Stomach (tissue), 9 donors: ENCODE data around the gene SEC31B. TPM values are rescaled to one million over a fixed set of nuclear protein-coding genes. Genes with fewer than 3 reads are reported as not detected.

Experiments used
- DNase-seq, 2 donors: peaks; one replicate each; pipeline versions ENCODE4 v3.0.0 to v3.0.0-alpha.2; 2013 to 2019
- H3K27ac ChIP-seq, 5 donors: fragments of 200-600 bp in 4 of 5; sonication (generic) in 4 of 5; one replicate each; pipeline ENCODE4 v1.5.1; 2013 to 2019; ENCODE audit warnings: mild to moderate bottlenecking in 1 of 5, moderate library complexity in 1 of 5
- H3K27me3 ChIP-seq, 3 donors: fragments of 200-600 bp; sonication (generic); one replicate each; pipeline ENCODE4 v1.5.1; 2017 to 2019; ENCODE audit warnings: mixed run types in 1 of 3
- H3K36me3 ChIP-seq, 4 donors: fragments of 200-600 bp; sonication (generic); 1 replicate in 3 of 4; 2 replicates in 1 of 4; pipeline ENCODE4 v1.5.1; 2016 to 2019
- H3K4me1 ChIP-seq, 4 donors: fragments of 200-600 bp; sonication (generic); one replicate each; pipeline ENCODE4 v1.5.1; 2016 to 2019
- H3K4me3 ChIP-seq, 4 donors: fragments of 200-600 bp; sonication (generic) in 3 of 4; one replicate each; pipeline ENCODE4 v1.5.1; 2016 to 2019; ENCODE audit warnings: mild to moderate bottlenecking in 1 of 4
- H3K9me3 ChIP-seq, 4 donors: fragments of 200-600 bp; sonication (generic); one replicate each; pipeline ENCODE4 v1.5.1; 2016 to 2019
- CTCF ChIP-seq, 7 experiments: fragments of 450-650 bp in 4 of 7; fragments of 200-600 bp in 3 of 7; sonication (generic) in 3 of 7; IDR thresholded peaks; one replicate each; pipeline ENCODE4 v1.5.1; 2016 to 2019; ENCODE audit warnings: antibody characterized with exemption in 7 of 7, control low read depth in 2 of 7, mild to moderate bottlenecking in 1 of 7
- EP300 ChIP-seq: sonication (generic); formaldehyde crosslinking; IDR thresholded peaks from one replicate; pipeline ENCODE4 v1.6.1; 2017; ENCODE audit warnings: antibody characterized with exemption
- POLR2A ChIP-seq, 4 donors: fragments of 450-650 bp; IDR thresholded peaks; one replicate each; pipeline ENCODE4 v1.6.1; 2016; ENCODE audit warnings: antibody characterized with exemption in 4 of 4, control low read depth in 2 of 4, mild to moderate bottlenecking in 1 of 4, moderate library complexity in 1 of 4
- POLR2AphosphoS5 ChIP-seq, 3 donors: sonication (generic); formaldehyde crosslinking; IDR thresholded peaks; one replicate each; pipeline ENCODE4 v1.6.1; 2016; ENCODE audit warnings: antibody characterized with exemption in 3 of 3
- WGBS, 5 donors: extraction: QIAGEN DNeasy Blood & Tissue Kit in 3 of 5; methylation state at CpG; one replicate each; pipeline versions ENCODE4 v1.1.5 to v1.1.7; 2013 to 2018; 5-methylcytosine and 5-hydroxymethylcytosine counted together
- intact Hi-C: fragments of 100-400 bp; cut with DNase I; formaldehyde crosslinking; loops from one replicate; pipeline ENCODE4 v1.15.1; 2023; ENCODE audit warnings: low total_unique reads
- polyA plus RNA-seq, 3 donors: library from polyadenylated mRNA; stranded (reverse); fragments of 200-250 nt; gene quantifications; one replicate each; pipeline ENCODE4 v1.2.3, GENCODE V29; 2013
- total RNA-seq, 5 donors: library from RNA; depleted of rRNA; stranded (reverse); fragments of >200 nt; gene quantifications; one replicate each; pipeline versions ENCODE4 v1.1.0 to v1.2.3, GENCODE V29; 2014 to 2016
- donor health status: healthy with polysubstance abuse.
- donor health status: Bipolar disorder and iron deficiency.
- donor health status: healthy.

SEC31B gene
- total and polyA plus RNA-seq, 8 donors, result 0.68 to 47.4 (median 8.5) TPM

- intact Hi-C loops, result no loop called here
- 54 to 67% (median 63%) methylated on average over 2 of the region's 2 CpGs for WGBS, 5 donors
- H3K27ac ChIP-seq, result no peak overlapping the region
- TF ChIP-seq POLR2A (IDR thresholded peaks at IDR 0.05) (no peak), POLR2AphosphoS5 (IDR thresholded peaks at IDR 0.05) (no peak), CTCF (IDR thresholded peaks at IDR 0.05) (no peak), EP300 (no peak)
- peaks cover 0 to 7% (median 0%) of the 10 kb centered on the region in 4 donors for H3K9me3 ChIP-seq
- peaks cover 13 to 16% (median 15%) of the 10 kb centered on the region in 4 donors for H3K4me1 ChIP-seq
- DNase-seq, result no peak
- H3K36me3 ChIP-seq, result peaks cover 0 to 25% (median 22%) of the 10 kb centered on the region in 4 donors
- H3K27me3 ChIP-seq, result peaks cover 4 to 56% (median 27%) of the 10 kb centered on the region in 3 donors
- no peak overlapping the region for H3K4me3 ChIP-seq
These were observed 41.3 kb upstream of the SEC31B start for GRCh38 chr10:100561005-100561404.

GRCh38 chr10:100560248-100560647, 40.6 kb upstream of the SEC31B start:
- intact Hi-C loops, result no loop called here
- Histone ChIP-seq H3K9me3 (peaks cover 0 to 7% (median 0%) of the 10 kb centered on the region in 4 donors), H3K36me3 (peaks cover 0 to 32% (median 25%) of the 10 kb centered on the region in 4 donors), H3K4me1 (peaks cover 13 to 19% (median 15%) of the 10 kb centered on the region in 4 donors), H3K27me3 (peaks cover 4 to 49% (median 23%) of the 10 kb centered on the region in 3 donors), H3K27ac (no peak overlapping the region), H3K4me3 (no peak overlapping the region)
- no peak for DNase-seq
- TF ChIP-seq CTCF (IDR thresholded peaks at IDR 0.05) (no peak), POLR2A (IDR thresholded peaks at IDR 0.05) (no peak), EP300 (no peak), POLR2AphosphoS5 (IDR thresholded peaks at IDR 0.05) (no peak)
- 87 to 100% (median 98%) methylated on average over 1 of the region's 1 CpG for WGBS, 5 donors

- Histone ChIP-seq H3K4me3 (no peak overlapping the region), H3K4me1 (peaks cover 0 to 18% (median 0%) of the 10 kb centered on the region in 4 donors), H3K9me3 (no peaks in the 10 kb centered on the region), H3K27me3 (peaks cover 0 to under 1% (median 0%) of the 10 kb centered on the region in 3 donors), H3K27ac (no peak overlapping the region), H3K36me3 (peaks cover 9 to 61% (median 48%) of the 10 kb centered on the region in 4 donors)
- intact Hi-C loops, result no loop called here
- peak in 1 of 2 donors; percentile 56 for DNase-seq
- TF ChIP-seq POLR2A (IDR thresholded peaks at IDR 0.05), result no peak
- TF ChIP-seq POLR2AphosphoS5 (IDR thresholded peaks at IDR 0.05), result no peak
- no peak for TF ChIP-seq CTCF (IDR thresholded peaks at IDR 0.05)
- no peak for TF ChIP-seq EP300
- WGBS, 5 donors, result 33 to 66% (median 44%) methylated on average over 2 of the region's 2 CpGs
These were observed 35.2 kb upstream of the SEC31B start for GRCh38 chr10:100554902-100555301.

GRCh38 chr10:100553929-100554328, 34.3 kb upstream of the SEC31B start:
- H3K36me3 ChIP-seq, result peaks cover 9 to 71% (median 56%) of the 10 kb centered on the region in 4 donors
- H3K4me1 ChIP-seq, result peaks cover 0 to 18% (median 0%) of the 10 kb centered on the region in 4 donors
- H3K27ac ChIP-seq, result no peak overlapping the region
- TF ChIP-seq EP300 (no peak), POLR2AphosphoS5 (IDR thresholded peaks at IDR 0.05) (no peak), CTCF (IDR thresholded peaks at IDR 0.05) (no peak), POLR2A (IDR thresholded peaks at IDR 0.05) (no peak)
- intact Hi-C loops, result no loop called here
- WGBS, 5 donors, result 87 to 93% (median 89%) methylated on average over 3 of the region's 3 CpGs
- H3K9me3 ChIP-seq, result no peaks in the 10 kb centered on the region
- DNase-seq, result no peak
- no peak overlapping the region for H3K4me3 ChIP-seq
- H3K27me3 ChIP-seq, result no peaks in the 10 kb centered on the region
